Ovary (tissue), 9 donors: Measurements from ENCODE around the gene ACSF2. TPM values are rescaled to one million over a fixed set of nuclear protein-coding genes. Genes with fewer than 3 reads are reported as not detected.

ENCODE experiments used
- DNase-seq, 5 donors: peaks; one replicate each; pipeline ENCODE4 v3.0.0-alpha.2; 2019 to 2020
- H3K27ac ChIP-seq, 2 donors: fragments of 200-600 bp; one replicate each; pipeline versions ENCODE4 v1.5.1 to v1.8.0; 2019 to 2022
- H3K27me3 ChIP-seq: fragments of 200-600 bp; one replicate; pipeline ENCODE4 v1.8.0; 2022
- H3K36me3 ChIP-seq: fragments of 200-600 bp; sonication (generic); one replicate; pipeline ENCODE4 v1.5.1; 2019
- H3K4me1 ChIP-seq: one replicate; pipeline ENCODE4 v1.8.1; 2013; ENCODE audit warnings: mild to moderate bottlenecking, moderate library complexity; ENCODE audit not compliant: insufficient read depth
- H3K4me3 ChIP-seq: fragments of 200-600 bp; sonication (generic); one replicate; pipeline ENCODE4 v1.5.1; 2017
- H3K9me3 ChIP-seq, 2 donors: fragments of 200-600 bp in 1 of 2; sonication (generic) in 1 of 2; one replicate each; pipeline versions ENCODE4 v1.5.1 to v1.8.1; 2013 to 2019; ENCODE audit warnings: mild to moderate bottlenecking in 1 of 2, moderate library complexity in 1 of 2
- EP300 ChIP-seq: sonication (generic); formaldehyde crosslinking; IDR thresholded peaks from one replicate; pipeline ENCODE4 v1.6.1; 2017; ENCODE audit warnings: antibody characterized with exemption
- POLR2A ChIP-seq: fragments of 450-650 bp; IDR thresholded peaks from one replicate; pipeline ENCODE4 v1.6.1; 2017; ENCODE audit warnings: antibody characterized with exemption, mild to moderate bottlenecking, moderate library complexity
- WGBS, 3 donors: extraction: QIAGEN DNeasy Blood & Tissue Kit in 1 of 3; methylation state at CpG; one replicate each; pipeline versions ENCODE4 v1.1.5 to v1.1.7; 2013 to 2017; 5-methylcytosine and 5-hydroxymethylcytosine counted together
- intact Hi-C, 4 donors: fragments of 100-400 bp; cut with DNase I; formaldehyde crosslinking; loops; one replicate each; pipeline versions ENCODE4 v1.11.0 to v1.15.1; 2022 to 2023
- polyA plus RNA-seq, 2 donors: library from polyadenylated mRNA; stranded (reverse); fragments of 200-250 nt in 1 of 2; fragments of 350-450 nt in 1 of 2; fragmentation: Illumina TruSeq in 1 of 2; extraction: RNeasy Lipid Tissue Mini Kit (QIAGEN cat#74804) in 1 of 2; gene quantifications; one replicate each; pipeline ENCODE4 v1.2.3, GENCODE V29; 2013 to 2014
- total RNA-seq, 7 donors: library from RNA; depleted of rRNA in 2 of 7; stranded (reverse); fragments of >200 nt in 2 of 7; fragmentation: NEBNext Ultra II Directional in 3 of 7; extraction: Animal tissue kit (Norgen Biotek cat#: 25700) in 3 of 7; gene quantifications; one replicate each; pipeline versions ENCODE4 v1.1.0 to v1.2.4, GENCODE V29; 2016 to 2023
- TF ChIP-seq, protein P1 (sequence below), 3 donors: fragments of 450-650 bp in 2 of 3; fragments of 200-600 bp in 1 of 3; IDR thresholded peaks; one replicate each; pipeline versions ENCODE4 v1.5.1 to v1.8.0; 2016 to 2022; ENCODE audit warnings: antibody characterized with exemption in 3 of 3, mild to moderate bottlenecking in 1 of 3
- donor health status: DM: no; HTN: no; CAD: no; lungs with moderate emphysema.
- donor health status: DM: no; HTN: no; CAD: no.
- donor health status: Bipolar disorder and iron deficiency.
- donor health status: DM: yes; HTN: yes; CAD: no.
- donor health status: DM: no; HTN: no; CAD: no.
- donor health status: DM: yes; HTN: yes; CAD: no.

Gene ACSF2
- total and polyA plus RNA-seq, 9 donors, result 26.7 to 86.0 (median 49.5) TPM

DNA sequence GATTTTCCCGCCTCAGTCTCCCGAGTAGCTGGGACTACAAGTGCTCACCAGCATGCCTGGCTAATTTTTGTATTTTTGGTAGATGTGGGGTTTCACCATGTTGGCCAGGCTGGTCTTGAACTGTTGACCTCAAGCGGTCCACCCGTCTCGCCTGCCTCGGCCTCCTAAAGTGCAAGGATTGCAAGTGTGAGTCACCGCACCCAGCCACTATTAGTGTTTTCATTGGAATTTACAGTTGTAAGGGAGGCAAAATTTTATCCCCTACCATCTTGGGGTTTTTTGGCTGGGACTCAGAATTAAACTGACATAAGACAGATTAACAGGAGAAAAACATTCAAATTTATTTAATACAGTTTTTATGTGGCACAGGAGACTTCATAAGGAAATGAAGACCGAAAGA is 69.9 kb downstream of the ACSF2 start:
- intact Hi-C loops, result no loop called here
- Histone ChIP-seq H3K27me3 (no peaks in the 10 kb centered on the region), H3K4me1 (no peaks in the 10 kb centered on the region), H3K36me3 (no peaks in the 10 kb centered on the region), H3K9me3 (no peaks in the 10 kb centered on the region), H3K4me3 (no peak overlapping the region), H3K27ac (no peak overlapping the region)
- DNase-seq, result no peak
- 89 to 93% (median 93%) methylated on average over 8 of the region's 8 CpGs for WGBS, 3 donors
- TF ChIP-seq POLR2A (no peak), EP300 (no peak)
- TF ChIP-seq, protein P1, sequence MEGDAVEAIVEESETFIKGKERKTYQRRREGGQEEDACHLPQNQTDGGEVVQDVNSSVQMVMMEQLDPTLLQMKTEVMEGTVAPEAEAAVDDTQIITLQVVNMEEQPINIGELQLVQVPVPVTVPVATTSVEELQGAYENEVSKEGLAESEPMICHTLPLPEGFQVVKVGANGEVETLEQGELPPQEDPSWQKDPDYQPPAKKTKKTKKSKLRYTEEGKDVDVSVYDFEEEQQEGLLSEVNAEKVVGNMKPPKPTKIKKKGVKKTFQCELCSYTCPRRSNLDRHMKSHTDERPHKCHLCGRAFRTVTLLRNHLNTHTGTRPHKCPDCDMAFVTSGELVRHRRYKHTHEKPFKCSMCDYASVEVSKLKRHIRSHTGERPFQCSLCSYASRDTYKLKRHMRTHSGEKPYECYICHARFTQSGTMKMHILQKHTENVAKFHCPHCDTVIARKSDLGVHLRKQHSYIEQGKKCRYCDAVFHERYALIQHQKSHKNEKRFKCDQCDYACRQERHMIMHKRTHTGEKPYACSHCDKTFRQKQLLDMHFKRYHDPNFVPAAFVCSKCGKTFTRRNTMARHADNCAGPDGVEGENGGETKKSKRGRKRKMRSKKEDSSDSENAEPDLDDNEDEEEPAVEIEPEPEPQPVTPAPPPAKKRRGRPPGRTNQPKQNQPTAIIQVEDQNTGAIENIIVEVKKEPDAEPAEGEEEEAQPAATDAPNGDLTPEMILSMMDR (IDR thresholded peaks at IDR 0.05), result no peak

DNA sequence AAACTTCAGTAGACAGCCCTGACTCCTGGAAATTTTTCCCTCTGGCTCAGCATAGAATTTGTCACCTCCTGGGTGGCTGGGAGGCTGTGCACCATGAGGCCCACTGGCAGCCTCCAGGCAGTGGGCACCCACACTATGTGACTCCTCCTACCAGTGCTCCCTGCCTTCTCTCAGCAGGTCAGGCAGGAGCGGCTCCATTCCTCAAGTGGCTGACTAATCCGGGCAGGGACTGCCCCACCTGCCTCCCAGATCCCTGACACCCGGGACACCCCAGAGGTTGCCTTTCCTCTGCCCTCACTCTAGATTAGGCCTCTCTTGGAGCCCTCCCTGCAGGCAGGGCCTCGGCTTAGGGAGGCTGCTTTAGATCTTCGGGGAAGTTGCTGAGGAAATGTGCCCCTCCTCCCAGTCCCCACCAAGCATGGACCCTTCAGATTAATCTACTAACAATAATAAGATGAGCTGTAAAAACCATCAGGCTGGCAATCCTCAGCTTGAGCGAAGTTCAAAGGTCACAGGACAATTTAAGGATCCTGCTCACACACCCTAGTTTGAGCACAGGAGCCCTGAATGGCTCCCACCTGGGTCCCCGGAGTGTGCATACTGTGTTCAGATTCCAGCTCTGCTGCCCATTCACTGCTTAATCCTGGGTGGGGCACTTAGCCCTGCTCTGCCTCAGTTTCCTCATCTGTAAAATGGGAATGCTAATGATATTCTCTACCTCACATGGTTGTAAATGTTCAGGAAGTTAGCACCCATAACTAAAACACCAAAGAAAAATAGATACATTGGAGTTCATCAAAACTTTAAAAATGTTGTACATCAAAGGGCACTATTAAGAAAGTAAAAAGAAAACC is 72.2 kb downstream of the ACSF2 start:
- DNase-seq, result no peak
- H3K4me3 ChIP-seq, result no peak overlapping the region
- TF ChIP-seq, protein P1 (IDR thresholded peaks at IDR 0.05), result no peak
- TF ChIP-seq POLR2A, result no peak
- no peak for TF ChIP-seq EP300
- intact Hi-C loops, result no loop called here
- no peak overlapping the region for H3K27ac ChIP-seq
- H3K27me3 ChIP-seq, result no peaks in the 10 kb centered on the region
- H3K36me3 ChIP-seq, result no peaks in the 10 kb centered on the region
- H3K9me3 ChIP-seq, result no peaks in the 10 kb centered on the region
- no peaks in the 10 kb centered on the region for H3K4me1 ChIP-seq
- WGBS, 3 donors, result 82 to 87% (median 82%) methylated on average over 7 of the region's 7 CpGs

DNA sequence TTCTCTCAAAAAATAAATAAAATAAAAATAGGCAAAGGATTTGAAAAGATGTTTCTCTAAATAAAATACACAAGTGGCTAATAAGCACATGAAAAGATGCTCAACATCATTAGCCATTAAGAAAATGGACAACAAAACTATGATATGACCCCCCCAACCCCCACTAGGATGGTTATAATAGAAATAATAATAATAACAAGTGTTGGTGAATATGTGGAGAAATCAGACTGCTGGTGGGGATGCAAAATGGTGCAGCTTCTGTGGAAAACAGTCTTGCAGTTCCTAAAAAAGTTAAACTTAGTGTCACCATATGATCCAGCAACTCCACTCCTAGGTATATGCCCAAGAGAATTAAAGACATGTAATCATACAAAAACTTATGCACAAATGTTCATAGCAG is 73.3 kb downstream of the ACSF2 start:
- no peaks in the 10 kb centered on the region for H3K9me3 ChIP-seq
- TF ChIP-seq POLR2A (no peak), EP300 (no peak)
- TF ChIP-seq, protein P1 (IDR thresholded peaks at IDR 0.05), result no peak
- H3K4me1 ChIP-seq, result no peaks in the 10 kb centered on the region
- no peak overlapping the region for H3K4me3 ChIP-seq
- no peaks in the 10 kb centered on the region for H3K27me3 ChIP-seq
- no peaks in the 10 kb centered on the region for H3K36me3 ChIP-seq
- DNase-seq, result no peak
- intact Hi-C loops, result no loop called here
- no peak overlapping the region for H3K27ac ChIP-seq

- Histone ChIP-seq H3K27me3 (no peaks in the 10 kb centered on the region), H3K36me3 (no peaks in the 10 kb centered on the region), H3K4me3 (no peak overlapping the region), H3K27ac (no peak overlapping the region), H3K9me3 (no peaks in the 10 kb centered on the region), H3K4me1 (no peaks in the 10 kb centered on the region)
- intact Hi-C loops, result no loop called here
- 95 to 97% (median 95%) methylated on average over 2 of the region's 2 CpGs for WGBS, 3 donors
- no peak for TF ChIP-seq EP300
- TF ChIP-seq, protein P1 (IDR thresholded peaks at IDR 0.05), result no peak
- TF ChIP-seq POLR2A, result no peak
- no peak for DNase-seq
These were observed 73.7 kb downstream of the ACSF2 start for GRCh38 chr17:50499721-50500120.
